Ishikawa (cell line): ENCODE measurements around the gene APPL1.

Source experiments
- CEBPB ChIP-seq: IDR thresholded peaks from 2 replicates; pipeline ENCODE4 v1.6.1; 2012
- CREB1 ChIP-seq: IDR thresholded peaks from 2 replicates; pipeline ENCODE4 v1.6.1; 2012; ENCODE audit warnings: low read depth
- EGR1 ChIP-seq: IDR thresholded peaks from 2 replicates; pipeline ENCODE4 v1.6.1; 2012
- EP300 ChIP-seq: IDR thresholded peaks from 2 replicates; pipeline ENCODE4 v1.6.1; 2012; ENCODE audit warnings: borderline replicate concordance
- FOXM1 ChIP-seq: IDR thresholded peaks from 2 replicates; pipeline ENCODE4 v1.6.1; 2012; ENCODE audit warnings: low read depth, borderline replicate concordance
- NFIC ChIP-seq: IDR thresholded peaks from 2 replicates; pipeline ENCODE4 v1.6.1; 2012
- RAD21 ChIP-seq: IDR thresholded peaks from 2 replicates; pipeline ENCODE4 v1.6.1; 2012; ENCODE audit warnings: low read depth
- TAF1 ChIP-seq: IDR thresholded peaks from 2 replicates; pipeline ENCODE4 v1.6.1; 2012; ENCODE audit warnings: low read depth, mild to moderate bottlenecking
- TCF12 ChIP-seq: IDR thresholded peaks from 2 replicates; pipeline ENCODE4 v1.6.1; 2012; ENCODE audit warnings: low read depth
- TEAD4 ChIP-seq: IDR thresholded peaks from 2 replicates; pipeline ENCODE4 v1.6.1; 2012
- USF1 ChIP-seq: IDR thresholded peaks from 2 replicates; pipeline ENCODE4 v1.6.1; 2012
- YY1 ChIP-seq: IDR thresholded peaks from 2 replicates; pipeline ENCODE4 v1.6.1; 2012; ENCODE audit warnings: low read depth
- ZBTB7A ChIP-seq: IDR thresholded peaks from 2 replicates; pipeline ENCODE4 v1.6.1; 2012; ENCODE audit warnings: low read depth
- TF ChIP-seq, protein P1 (sequence below): IDR thresholded peaks from 2 replicates; pipeline ENCODE4 v1.6.1; 2012; ENCODE audit warnings: low read depth, mild to moderate bottlenecking
- TF ChIP-seq, protein P2 (sequence below): IDR thresholded peaks from 2 replicates; pipeline ENCODE4 v1.6.1; 2012

APPL1 gene

GRCh38 chr3:57275393-57275792 lies 47.9 kb downstream of the APPL1 start:
- TF ChIP-seq TAF1 (no peak), FOXM1 (no peak), NFIC (no peak), USF1 (no peak), CEBPB (no peak), TEAD4 (no peak), YY1 (no peak), RAD21 (no peak), TCF12 (no peak), ZBTB7A (no peak), EP300 (no peak), EGR1 (no peak), CREB1 (no peak)
- TF ChIP-seq, protein P1, sequence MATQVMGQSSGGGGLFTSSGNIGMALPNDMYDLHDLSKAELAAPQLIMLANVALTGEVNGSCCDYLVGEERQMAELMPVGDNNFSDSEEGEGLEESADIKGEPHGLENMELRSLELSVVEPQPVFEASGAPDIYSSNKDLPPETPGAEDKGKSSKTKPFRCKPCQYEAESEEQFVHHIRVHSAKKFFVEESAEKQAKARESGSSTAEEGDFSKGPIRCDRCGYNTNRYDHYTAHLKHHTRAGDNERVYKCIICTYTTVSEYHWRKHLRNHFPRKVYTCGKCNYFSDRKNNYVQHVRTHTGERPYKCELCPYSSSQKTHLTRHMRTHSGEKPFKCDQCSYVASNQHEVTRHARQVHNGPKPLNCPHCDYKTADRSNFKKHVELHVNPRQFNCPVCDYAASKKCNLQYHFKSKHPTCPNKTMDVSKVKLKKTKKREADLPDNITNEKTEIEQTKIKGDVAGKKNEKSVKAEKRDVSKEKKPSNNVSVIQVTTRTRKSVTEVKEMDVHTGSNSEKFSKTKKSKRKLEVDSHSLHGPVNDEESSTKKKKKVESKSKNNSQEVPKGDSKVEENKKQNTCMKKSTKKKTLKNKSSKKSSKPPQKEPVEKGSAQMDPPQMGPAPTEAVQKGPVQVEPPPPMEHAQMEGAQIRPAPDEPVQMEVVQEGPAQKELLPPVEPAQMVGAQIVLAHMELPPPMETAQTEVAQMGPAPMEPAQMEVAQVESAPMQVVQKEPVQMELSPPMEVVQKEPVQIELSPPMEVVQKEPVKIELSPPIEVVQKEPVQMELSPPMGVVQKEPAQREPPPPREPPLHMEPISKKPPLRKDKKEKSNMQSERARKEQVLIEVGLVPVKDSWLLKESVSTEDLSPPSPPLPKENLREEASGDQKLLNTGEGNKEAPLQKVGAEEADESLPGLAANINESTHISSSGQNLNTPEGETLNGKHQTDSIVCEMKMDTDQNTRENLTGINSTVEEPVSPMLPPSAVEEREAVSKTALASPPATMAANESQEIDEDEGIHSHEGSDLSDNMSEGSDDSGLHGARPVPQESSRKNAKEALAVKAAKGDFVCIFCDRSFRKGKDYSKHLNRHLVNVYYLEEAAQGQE = no peak
- TF ChIP-seq, protein P2, sequence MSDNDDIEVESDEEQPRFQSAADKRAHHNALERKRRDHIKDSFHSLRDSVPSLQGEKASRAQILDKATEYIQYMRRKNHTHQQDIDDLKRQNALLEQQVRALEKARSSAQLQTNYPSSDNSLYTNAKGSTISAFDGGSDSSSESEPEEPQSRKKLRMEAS = no peak

DNA sequence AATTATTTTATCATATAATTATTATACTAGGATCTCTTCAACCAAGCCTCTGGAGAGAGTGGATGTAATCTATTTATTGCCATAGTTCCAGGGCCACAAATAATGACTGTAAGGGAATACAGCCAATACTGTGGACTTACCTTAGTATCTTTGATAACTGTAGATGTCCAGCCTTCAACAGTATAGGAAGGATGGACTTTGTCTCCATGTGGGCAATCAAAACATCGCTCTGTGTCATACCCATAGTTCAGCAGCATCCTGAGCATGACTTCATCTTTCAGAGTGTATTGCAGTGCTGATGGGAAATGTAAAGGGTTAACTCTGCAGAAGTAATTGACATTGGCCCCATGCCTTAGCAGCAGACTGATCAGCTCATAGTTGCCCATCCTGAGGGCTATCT lies 50.7 kb downstream of the APPL1 start:
- no peak for TF ChIP-seq FOXM1
- TF ChIP-seq, protein P1 = no peak
- TF ChIP-seq EGR1 = no peak
- no peak for TF ChIP-seq USF1
- TF ChIP-seq RAD21 = no peak
- TF ChIP-seq ZBTB7A = no peak
- TF ChIP-seq YY1 = no peak
- no peak for TF ChIP-seq CEBPB
- TF ChIP-seq, protein P2 = no peak
- no peak for TF ChIP-seq EP300
- TF ChIP-seq CREB1 = no peak
- no peak for TF ChIP-seq TCF12
- no peak for TF ChIP-seq NFIC
- TF ChIP-seq TEAD4 = no peak
- TF ChIP-seq TAF1 = no peak

DNA sequence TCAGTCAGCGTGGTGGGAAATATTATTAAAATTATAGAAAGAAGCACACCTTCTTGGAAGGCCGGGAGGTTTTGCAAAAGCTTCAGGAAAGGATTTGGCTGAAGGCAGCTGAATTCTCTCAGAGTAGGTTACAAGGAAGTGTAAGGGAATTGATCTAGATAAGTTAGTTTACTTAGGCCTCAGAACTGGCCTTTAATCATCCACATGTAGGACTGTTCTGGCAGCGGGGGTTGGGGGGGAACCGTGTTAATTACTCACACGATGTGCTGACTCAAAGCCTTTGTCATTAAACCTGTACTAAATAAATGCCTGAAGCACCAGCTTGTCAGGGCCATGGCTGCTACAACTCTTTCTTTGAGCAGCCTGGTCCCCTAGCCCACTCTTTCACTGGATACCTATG lies 52.2 kb downstream of the APPL1 start:
- TF ChIP-seq TEAD4 (no peak), TAF1 (no peak), EP300 (no peak), TCF12 (no peak), NFIC (no peak)

- TF ChIP-seq, protein P1 = no peak
- no peak for TF ChIP-seq RAD21
Measured at GRCh38 chr3:57281715-57282114, 54.2 kb downstream of the APPL1 start.

- TF ChIP-seq EGR1 = no peak
- TF ChIP-seq USF1 = no peak
- TF ChIP-seq, protein P2 = no peak
- TF ChIP-seq, protein P1 = no peak
- no peak for TF ChIP-seq EP300
- TF ChIP-seq TAF1 = no peak
Measured at GRCh38 chr3:57283334-57283733, 55.8 kb downstream of the APPL1 start.
